MM.1S (cell line): Measurements from ENCODE around the gene ADGRE1.

Source experiments
- CTCF ChIP-seq: fragments of 300-600 bp; sonication (generic); IDR thresholded peaks from 2 replicates; pipeline ENCODE4 v1.5.1; 2016; ENCODE audit warnings: antibody characterized with exemption, low read length, mixed read lengths
- EZH2 ChIP-seq: fragments of 300-600 bp; sonication (generic); optimal IDR thresholded peaks from 2 replicates; pipeline ENCODE3; 2017; ENCODE audit warnings: low read depth, mild to moderate bottlenecking, antibody characterized with exemption, low read length, mixed read lengths

GRCh38 chr19:6947745-6948144 is 60.4 kb downstream of the ADGRE1 start:
- no peak for TF ChIP-seq CTCF
- TF ChIP-seq EZH2: no peak
